ENCODE measurements around the gene ICAM3.

DNA sequence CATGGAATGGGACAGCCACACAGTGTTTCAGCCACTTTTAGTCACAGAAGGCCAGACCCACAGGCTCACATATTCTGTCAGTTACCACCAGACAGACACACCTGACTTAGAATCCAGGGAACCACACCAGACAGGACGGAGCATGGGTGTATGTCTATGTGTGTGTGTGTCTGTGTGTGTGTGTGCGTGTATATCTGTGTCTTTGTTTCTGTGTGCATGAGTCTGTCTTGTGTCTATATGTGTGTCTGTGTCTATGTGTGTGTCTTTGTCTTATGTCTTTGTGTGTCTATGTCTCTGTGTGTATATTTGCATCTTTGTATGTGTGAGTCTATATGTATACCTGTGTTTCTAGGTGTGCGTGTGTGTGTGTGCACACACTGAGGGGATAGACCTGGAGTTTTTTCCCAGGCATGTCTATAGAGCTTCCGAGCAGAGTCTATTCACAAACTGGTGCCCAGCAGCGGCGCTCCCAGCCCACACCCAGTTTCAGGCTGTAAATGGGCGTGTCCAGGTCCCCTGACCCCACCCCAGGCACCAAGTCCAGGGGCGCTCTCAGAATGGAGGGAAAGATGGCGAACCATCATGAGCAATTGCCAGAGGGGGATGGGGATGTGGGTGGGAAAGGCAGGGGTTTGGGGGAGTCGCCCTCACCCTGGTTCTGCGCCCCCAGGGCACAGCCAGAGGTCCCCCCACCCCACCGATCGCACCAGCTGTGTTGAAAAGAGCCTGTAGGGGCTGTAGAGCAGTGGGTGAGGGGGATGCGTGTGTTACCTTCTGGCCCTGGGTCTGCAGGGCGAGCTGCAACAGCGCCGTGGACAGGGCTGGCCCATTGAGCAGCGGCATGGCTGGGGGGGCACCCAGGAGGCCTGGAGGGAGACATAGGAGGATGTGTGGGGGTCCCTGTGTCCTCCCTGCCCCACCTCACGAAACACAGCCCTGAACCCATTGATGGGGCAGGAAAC is 17.3 kb downstream of the ICAM3 start:
- no peak for TF ChIP-seq POLR2A (IDR thresholded peaks at IDR 0.05; ENCODE audit: low read depth)
- TF ChIP-seq, protein P1, sequence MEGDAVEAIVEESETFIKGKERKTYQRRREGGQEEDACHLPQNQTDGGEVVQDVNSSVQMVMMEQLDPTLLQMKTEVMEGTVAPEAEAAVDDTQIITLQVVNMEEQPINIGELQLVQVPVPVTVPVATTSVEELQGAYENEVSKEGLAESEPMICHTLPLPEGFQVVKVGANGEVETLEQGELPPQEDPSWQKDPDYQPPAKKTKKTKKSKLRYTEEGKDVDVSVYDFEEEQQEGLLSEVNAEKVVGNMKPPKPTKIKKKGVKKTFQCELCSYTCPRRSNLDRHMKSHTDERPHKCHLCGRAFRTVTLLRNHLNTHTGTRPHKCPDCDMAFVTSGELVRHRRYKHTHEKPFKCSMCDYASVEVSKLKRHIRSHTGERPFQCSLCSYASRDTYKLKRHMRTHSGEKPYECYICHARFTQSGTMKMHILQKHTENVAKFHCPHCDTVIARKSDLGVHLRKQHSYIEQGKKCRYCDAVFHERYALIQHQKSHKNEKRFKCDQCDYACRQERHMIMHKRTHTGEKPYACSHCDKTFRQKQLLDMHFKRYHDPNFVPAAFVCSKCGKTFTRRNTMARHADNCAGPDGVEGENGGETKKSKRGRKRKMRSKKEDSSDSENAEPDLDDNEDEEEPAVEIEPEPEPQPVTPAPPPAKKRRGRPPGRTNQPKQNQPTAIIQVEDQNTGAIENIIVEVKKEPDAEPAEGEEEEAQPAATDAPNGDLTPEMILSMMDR (IDR thresholded peaks at IDR 0.05): no peak

Measured in esophagus muscularis mucosa (tissue), 3 donors.